Suppressor macrophage treated with lipopolysaccharide for 1 hour (primary cell): Measurements from ENCODE around the gene TRPV6.

Source experiments
- DNase-seq, 3 donors: peaks; one replicate each; pipeline ENCODE4 v3.0.0-alpha.2; 2020 to 2022

The TRPV6 gene

GRCh38 chr7:142867398-142868187, 18.0 kb downstream of the TRPV6 start:
- no peak for DNase-seq

- DNase-seq: no peak
Observed at GRCh38 chr7:142867097-142867378, 18.5 kb downstream of the TRPV6 start.

- DNase-seq: peak; percentile 34 to 48 (median 39)
Observed at GRCh38 chr7:142866361-142867096, 19.0 kb downstream of the TRPV6 start.

GRCh38 chr7:142865766-142866165, 19.8 kb downstream of the TRPV6 start:
- peak in 1 of 3 donors; percentile 41 for DNase-seq

DNA sequence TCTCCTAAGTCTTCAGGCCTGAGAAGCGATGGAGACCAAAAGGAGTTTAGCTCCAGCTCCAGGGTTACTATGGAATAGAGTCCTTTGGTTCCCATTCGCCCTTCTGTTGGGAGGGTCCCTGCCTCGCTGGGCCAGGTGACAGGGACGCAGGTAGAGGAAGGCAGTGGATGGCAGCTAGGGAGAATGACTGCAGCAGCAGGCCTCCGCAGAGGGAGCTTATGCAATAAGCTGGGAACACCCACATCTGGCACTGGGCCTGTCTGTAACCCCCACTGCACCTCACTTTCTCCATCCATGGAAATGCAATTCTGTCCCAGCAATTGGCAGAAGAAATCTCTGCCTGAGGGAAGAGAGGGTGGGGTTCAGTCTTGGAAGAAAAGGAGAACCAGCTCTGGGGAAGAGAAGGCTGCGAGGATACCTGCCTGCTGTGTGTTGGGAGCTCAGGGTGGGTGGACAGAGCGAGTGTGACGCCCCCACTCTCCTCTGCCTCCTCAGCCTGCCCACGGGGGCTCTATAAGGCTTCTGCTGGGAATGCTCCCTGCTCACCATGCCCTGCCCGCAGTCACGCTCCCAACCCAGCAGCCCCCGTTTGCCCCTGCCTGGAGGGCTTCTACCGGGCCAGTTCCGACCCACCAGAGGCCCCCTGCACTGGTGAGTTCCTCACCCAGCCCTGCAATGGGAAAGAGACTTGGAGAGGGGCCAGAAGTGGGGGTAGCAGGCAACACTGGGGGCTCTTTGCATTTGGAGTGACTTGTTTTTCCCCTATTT, 20.4 kb downstream of the TRPV6 start:
- no peak for DNase-seq

DNA sequence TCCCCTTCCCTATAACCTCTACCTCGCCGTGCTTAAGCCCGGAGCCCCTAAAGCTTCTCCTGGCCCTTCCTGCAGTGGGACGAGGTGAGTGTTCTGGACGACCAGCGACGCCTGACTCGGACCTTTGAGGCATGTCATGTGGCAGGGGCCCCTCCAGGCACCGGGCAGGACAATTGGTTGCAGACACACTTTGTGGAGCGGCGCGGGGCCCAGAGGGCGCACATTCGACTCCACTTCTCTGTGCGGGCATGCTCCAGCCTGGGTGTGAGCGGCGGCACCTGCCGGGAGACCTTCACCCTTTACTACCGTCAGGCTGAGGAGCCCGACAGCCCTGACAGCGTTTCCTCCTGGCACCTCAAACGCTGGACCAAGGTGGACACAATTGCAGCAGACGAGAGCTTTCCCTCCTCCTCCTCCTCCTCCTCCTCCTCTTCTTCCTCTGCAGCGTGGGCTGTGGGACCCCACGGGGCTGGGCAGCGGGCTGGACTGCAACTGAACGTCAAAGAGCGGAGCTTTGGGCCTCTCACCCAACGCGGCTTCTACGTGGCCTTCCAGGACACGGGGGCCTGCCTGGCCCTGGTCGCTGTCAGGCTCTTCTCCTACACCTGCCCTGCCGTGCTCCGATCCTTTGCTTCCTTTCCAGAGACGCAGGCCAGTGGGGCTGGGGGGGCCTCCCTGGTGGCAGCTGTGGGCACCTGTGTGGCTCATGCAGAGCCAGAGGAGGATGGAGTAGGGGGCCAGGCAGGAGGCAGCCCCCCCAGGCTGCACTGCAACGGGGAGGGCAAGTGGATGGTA, 21.5 kb downstream of the TRPV6 start:
- no peak for DNase-seq

- no peak for DNase-seq
Observed at GRCh38 chr7:142862786-142863400, 22.7 kb downstream of the TRPV6 start.

DNA sequence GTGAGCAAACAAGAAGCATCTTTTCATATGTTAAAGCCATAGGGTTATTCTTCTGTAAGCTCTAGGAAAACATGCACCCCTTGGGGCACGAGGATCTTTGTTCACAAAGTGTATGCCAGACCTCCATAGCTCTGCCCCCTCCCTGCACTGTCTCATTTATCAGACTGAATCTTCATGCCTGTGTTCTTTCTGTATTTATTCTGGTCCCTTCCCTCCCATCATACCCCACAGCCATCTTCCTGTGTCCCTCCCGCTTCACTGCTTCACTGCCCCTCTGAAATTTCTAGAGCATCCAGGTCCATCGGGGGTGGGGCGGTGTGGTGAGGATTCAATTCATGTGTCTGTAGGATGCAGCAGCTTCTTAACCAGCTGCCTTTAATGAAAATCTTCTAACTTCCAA, 23.2 kb downstream of the TRPV6 start:
- DNase-seq: no peak

DNA sequence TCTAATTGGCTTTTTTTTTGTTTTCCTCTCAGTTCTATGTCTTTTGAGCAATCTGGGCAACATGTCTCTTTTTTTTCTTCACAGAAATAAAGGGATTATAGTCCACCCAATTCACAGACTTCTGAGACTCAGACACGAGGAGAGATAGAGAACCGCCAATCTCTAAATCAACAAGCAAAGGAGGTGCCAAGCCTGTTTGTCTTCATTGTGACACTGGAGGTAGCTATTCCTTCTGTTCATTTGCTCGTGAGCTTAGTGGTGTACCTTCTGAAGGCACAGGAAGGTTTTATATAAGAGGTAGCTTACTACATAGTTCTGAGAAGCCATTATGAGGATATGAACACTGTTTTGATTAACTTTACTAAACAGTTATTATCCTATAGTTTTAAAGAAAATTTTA, 24.6 kb downstream of the TRPV6 start:
- no peak for DNase-seq

DNA sequence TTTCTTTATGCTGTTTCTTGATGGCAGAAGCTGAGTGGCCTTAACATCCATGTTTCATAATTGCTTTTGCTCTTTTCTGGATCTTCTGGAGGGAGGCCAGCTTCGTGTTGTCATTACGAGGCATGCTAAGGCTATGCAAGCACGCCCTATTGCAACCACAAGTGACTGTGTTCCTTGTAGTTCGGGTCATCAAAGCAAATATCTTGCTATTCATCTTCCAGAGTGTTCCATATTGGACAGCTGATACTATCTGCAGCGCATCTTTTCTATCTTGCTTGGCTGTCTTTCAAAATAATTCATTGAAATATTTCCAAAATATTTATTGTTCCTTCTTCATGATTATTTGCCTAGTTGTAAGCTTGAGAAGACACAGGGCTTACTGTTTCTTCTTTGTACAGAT, 25.7 kb downstream of the TRPV6 start:
- no peak for DNase-seq

DNA sequence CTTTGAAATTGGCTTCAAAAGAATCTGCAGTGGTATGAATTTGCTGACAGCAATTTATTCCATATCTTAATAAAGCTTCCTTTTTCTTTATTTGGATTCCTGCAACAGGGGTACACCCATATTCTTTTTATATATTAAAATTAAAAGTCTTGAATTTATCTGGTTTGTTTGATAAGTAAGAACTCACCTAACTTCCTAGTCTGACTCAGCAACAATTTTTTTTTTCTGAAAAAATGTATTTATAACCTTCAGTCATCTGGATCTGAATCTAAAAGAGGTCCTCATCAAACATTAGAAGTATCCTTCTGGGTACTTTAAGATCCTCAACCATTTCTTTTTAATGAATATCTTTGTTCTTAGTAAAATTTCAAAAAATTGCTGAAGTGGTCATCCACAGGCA, 26.1 kb downstream of the TRPV6 start:
- DNase-seq: no peak

GRCh38 chr7:142857625-142858024, 27.9 kb downstream of the TRPV6 start:
- peak in 1 of 3 donors; percentile 34 for DNase-seq

- no peak for DNase-seq
Observed at GRCh38 chr7:142856565-142857245, 28.8 kb downstream of the TRPV6 start.

- peak in 1 of 3 donors; percentile 4 for DNase-seq
Observed at GRCh38 chr7:142855756-142856564, 29.6 kb downstream of the TRPV6 start.

- DNase-seq: peak in 1 of 3 donors; percentile 9
Observed at GRCh38 chr7:142855114-142855743, 30.3 kb downstream of the TRPV6 start.

DNA sequence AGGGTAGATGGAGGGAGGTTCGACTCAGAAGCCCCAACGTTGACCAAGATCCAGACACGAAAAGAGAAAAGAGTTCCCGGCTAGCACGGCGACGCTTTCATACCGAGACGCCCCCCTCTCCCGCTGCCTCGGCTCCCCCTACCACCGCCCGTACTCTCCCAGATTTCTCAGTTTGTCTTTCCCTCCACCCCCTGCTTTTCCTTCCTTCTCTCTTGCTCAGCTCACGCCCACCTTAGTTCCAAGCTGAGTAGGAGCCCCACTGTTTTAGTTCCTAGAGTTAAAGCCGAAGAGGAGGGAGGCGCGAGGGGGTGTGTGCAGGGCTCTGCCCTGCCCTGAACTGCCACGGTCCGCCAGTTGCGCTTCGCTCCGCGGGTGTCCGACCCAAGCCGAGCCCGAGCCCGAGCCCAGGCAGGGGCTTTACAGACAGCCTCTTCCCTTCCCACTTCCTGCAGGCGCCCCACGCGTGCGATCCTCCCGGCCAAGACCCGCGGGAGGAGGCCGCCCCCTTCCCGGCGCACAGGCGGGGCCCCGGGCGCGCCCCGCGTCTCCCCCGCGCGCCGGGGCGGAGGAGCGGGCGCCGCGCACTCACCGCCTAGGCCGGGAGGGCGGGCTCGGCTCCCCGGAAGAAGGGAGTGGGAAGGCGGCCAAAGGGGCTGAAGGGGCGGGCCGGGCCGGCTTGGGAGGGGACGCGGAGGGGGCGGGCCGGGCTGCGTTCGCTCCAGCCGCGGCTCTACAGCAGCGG, 31.0 kb downstream of the TRPV6 start, which contains the start of gene EPHB6:
EPHB6 (plus strand) TSS at position 705 of the 742 bp plus-strand sequence. CDS start 8,152 bp downstream, outside the sequence.
- peak; percentile 72 to 89 (median 76) for DNase-seq

- peak; percentile 85 to 90 (median 87) for DNase-seq
Observed at GRCh38 chr7:142853739-142854371, 31.7 kb downstream of the TRPV6 start.

GRCh38 chr7:142851919-142852318, 33.6 kb downstream of the TRPV6 start:
- peak; percentile 24 to 40 (median 36) for DNase-seq

GRCh38 chr7:142851269-142851668, 34.3 kb downstream of the TRPV6 start:
- no peak for DNase-seq
